WTC11 (cell line): ENCODE data around the gene PDHB. TPM values are rescaled to one million over a fixed set of nuclear protein-coding genes. Genes with fewer than 3 reads are reported as not detected.

Source experiments
- ATAC-seq: fragments of 200-7000 bp; cut with Tn5 transposase; 2 replicates; pipeline ENCODE4 v1.10.0; 2021; ENCODE audit warnings: mild to moderate bottlenecking, moderate library complexity
- CTCF ChIA-PET: fragments of 300-600 bp; sonication (Branson Sonifier 250); formaldehyde crosslinking; loops from one replicate; lab custom pipeline; 2021; ENCODE audit warnings: antibody characterized with exemption; lab: Charles Lee
- POLR2A ChIA-PET: fragments of 350-600 bp; sonication (Branson Sonifier 250); formaldehyde crosslinking; loops from one replicate; lab custom pipeline; 2021; ENCODE audit warnings: antibody characterized with exemption; lab: Charles Lee
- DNase-seq: peaks from one replicate; pipeline ENCODE4 v3.0.0; 2021; ENCODE audit warnings: low spot score
- H3K27ac Mint-ChIP-seq: 2 replicates; pipeline ENCODE4 v1.8.0; 2021; ENCODE audit warnings: mixed read lengths
- H3K27me3 Mint-ChIP-seq: 2 replicates; pipeline ENCODE4 v1.8.0; 2021; ENCODE audit warnings: low read depth, mild to moderate bottlenecking, moderate library complexity, mixed read lengths
- H3K36me3 Mint-ChIP-seq: 2 replicates; pipeline ENCODE4 v1.8.0; 2021; ENCODE audit warnings: mixed read lengths
- H3K4me1 Mint-ChIP-seq: 2 replicates; pipeline ENCODE4 v1.8.0; 2022; ENCODE audit warnings: mixed read lengths
- H3K4me3 Mint-ChIP-seq: 2 replicates; pipeline ENCODE4 v1.8.0; 2021; ENCODE audit warnings: mild to moderate bottlenecking, moderate library complexity, mixed read lengths
- H3K9me3 Mint-ChIP-seq: 2 replicates; pipeline ENCODE4 v1.8.0; 2021; ENCODE audit warnings: mixed read lengths
- ATF3 ChIP-seq: sonication (generic); formaldehyde crosslinking; conservative IDR thresholded peaks from 2 replicates; pipeline ENCODE4 v1.8.1; 2022; ENCODE audit warnings: mild to moderate bottlenecking, missing genetic modification reagents
- CDX4 ChIP-seq: fragments of 250-450 bp; sonication (Bioruptor Pico); IDR thresholded peaks from 2 replicates; pipeline ENCODE4 v1.9.0; 2021; ENCODE audit warnings: moderate library complexity, mild to moderate bottlenecking, inconsistent platforms, borderline replicate concordance
- FOXK1 ChIP-seq: sonication (generic); formaldehyde crosslinking; IDR thresholded peaks from 2 replicates; pipeline ENCODE4 v1.8.0; 2022; ENCODE audit warnings: mild to moderate bottlenecking, moderate library complexity, missing genetic modification reagents
- FOXP1 ChIP-seq: sonication (generic); formaldehyde crosslinking; IDR thresholded peaks from 2 replicates; pipeline ENCODE4 v1.8.0; 2022; ENCODE audit warnings: missing genetic modification reagents, mild to moderate bottlenecking, moderate library complexity, borderline replicate concordance
- GTF2I ChIP-seq: fragments of 250-450 bp; sonication (Bioruptor Pico); conservative IDR thresholded peaks from 2 replicates; pipeline ENCODE4 v1.4.0; 2021; ENCODE audit warnings: mild to moderate bottlenecking
- JAZF1 ChIP-seq: fragments of 250-450 bp; sonication (Bioruptor Pico); IDR thresholded peaks from 2 replicates; pipeline ENCODE4 v1.9.0; 2021; ENCODE audit warnings: moderate library complexity, mild to moderate bottlenecking, inconsistent platforms
- PRRX2 ChIP-seq: fragments of 250-450 bp; sonication (Bioruptor Pico); IDR thresholded peaks from 2 replicates; pipeline ENCODE4 v1.8.0; 2021; ENCODE audit warnings: mild to moderate bottlenecking
- SP1 ChIP-seq: sonication (generic); formaldehyde crosslinking; conservative IDR thresholded peaks from 2 replicates; pipeline ENCODE4 v1.8.1; 2022; ENCODE audit warnings: missing genetic modification reagents
- STAT6 ChIP-seq: sonication (generic); formaldehyde crosslinking; conservative IDR thresholded peaks from 2 replicates; pipeline ENCODE4 v1.8.1; 2023; ENCODE audit warnings: mild to moderate bottlenecking, low read depth, missing genetic modification reagents, moderate library complexity
- USF2 ChIP-seq: sonication (generic); formaldehyde crosslinking; IDR thresholded peaks from 2 replicates; pipeline ENCODE4 v1.8.1; 2023; ENCODE audit warnings: mild to moderate bottlenecking, missing genetic modification reagents, moderate library complexity
- ZBTB21 ChIP-seq: sonication (generic); formaldehyde crosslinking; IDR thresholded peaks from 2 replicates; pipeline ENCODE4 v1.8.1; 2023; ENCODE audit warnings: mild to moderate bottlenecking, missing genetic modification reagents, borderline replicate concordance
- ZMAT4 ChIP-seq: fragments of 250-450 bp; sonication (Bioruptor Pico); IDR thresholded peaks from 2 replicates; pipeline ENCODE4 v1.9.0; 2021; ENCODE audit warnings: mild to moderate bottlenecking
- ZNF317 ChIP-seq: sonication (generic); formaldehyde crosslinking; IDR thresholded peaks from 2 replicates; pipeline ENCODE4 v1.8.1; 2023; ENCODE audit warnings: low read depth, mild to moderate bottlenecking, moderate library complexity, missing genetic modification reagents, borderline replicate concordance
- ZNF416 ChIP-seq: fragments of 250-450 bp; sonication (Bioruptor Pico); IDR thresholded peaks from 2 replicates; pipeline ENCODE4 v1.9.0; 2021; ENCODE audit warnings: mild to moderate bottlenecking, inconsistent platforms
- ZNF423 ChIP-seq: fragments of 250-450 bp; sonication (Bioruptor Pico); IDR thresholded peaks from 2 replicates; pipeline ENCODE4 v2.1.2; 2022; ENCODE audit warnings: mild to moderate bottlenecking, moderate library complexity
- ZNF532 ChIP-seq: fragments of 250-450 bp; sonication (Bioruptor Pico); IDR thresholded peaks from 2 replicates; pipeline ENCODE4 v1.9.0; 2021; ENCODE audit warnings: mild to moderate bottlenecking, borderline replicate concordance
- total RNA-seq: library from RNA; stranded (reverse); gene quantifications from 3 replicates; pipeline ENCODE4 v1.2.3, GENCODE V29; 2021
- TF ChIP-seq, protein P1 (sequence below): sonication (generic); formaldehyde crosslinking; IDR thresholded peaks from 2 replicates; pipeline ENCODE4 v1.8.0; 2022; ENCODE audit warnings: mild to moderate bottlenecking, missing genetic modification reagents
- TF ChIP-seq, protein P2 (sequence below): sonication (generic); formaldehyde crosslinking; IDR thresholded peaks from 2 replicates; pipeline ENCODE4 v1.8.0; 2022; ENCODE audit warnings: mild to moderate bottlenecking, missing genetic modification reagents

PDHB gene
- total RNA-seq, 1 experiment from 2014 or later = 131 TPM

- no peak for TF ChIP-seq STAT6
- TF ChIP-seq USF2 (CRISPR knock-in tag) = peak; percentile 63
- TF ChIP-seq ZMAT4 = no peak
- TF ChIP-seq SP1 (CRISPR knock-in tag) = peak; percentile 75
- TF ChIP-seq ZBTB21 (CRISPR knock-in tag) = peak; percentile 89
- TF ChIP-seq ZNF532 (CRISPR knock-in tag) = no peak
- no peak for TF ChIP-seq JAZF1 (CRISPR knock-in tag)
- TF ChIP-seq ZNF416 = no peak
- TF ChIP-seq, protein P1, sequence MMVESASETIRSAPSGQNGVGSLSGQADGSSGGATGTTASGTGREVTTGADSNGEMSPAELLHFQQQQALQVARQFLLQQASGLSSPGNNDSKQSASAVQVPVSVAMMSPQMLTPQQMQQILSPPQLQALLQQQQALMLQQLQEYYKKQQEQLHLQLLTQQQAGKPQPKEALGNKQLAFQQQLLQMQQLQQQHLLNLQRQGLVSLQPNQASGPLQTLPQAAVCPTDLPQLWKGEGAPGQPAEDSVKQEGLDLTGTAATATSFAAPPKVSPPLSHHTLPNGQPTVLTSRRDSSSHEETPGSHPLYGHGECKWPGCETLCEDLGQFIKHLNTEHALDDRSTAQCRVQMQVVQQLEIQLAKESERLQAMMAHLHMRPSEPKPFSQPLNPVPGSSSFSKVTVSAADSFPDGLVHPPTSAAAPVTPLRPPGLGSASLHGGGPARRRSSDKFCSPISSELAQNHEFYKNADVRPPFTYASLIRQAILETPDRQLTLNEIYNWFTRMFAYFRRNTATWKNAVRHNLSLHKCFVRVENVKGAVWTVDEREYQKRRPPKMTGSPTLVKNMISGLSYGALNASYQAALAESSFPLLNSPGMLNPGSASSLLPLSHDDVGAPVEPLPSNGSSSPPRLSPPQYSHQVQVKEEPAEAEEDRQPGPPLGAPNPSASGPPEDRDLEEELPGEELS (CRISPR knock-in tag) = peak; percentile 71; the same call in 1 of the 2 replicates
- TF ChIP-seq ZNF423 (CRISPR knock-in tag) = no peak
- TF ChIP-seq FOXP1 (CRISPR knock-in tag) = peak; percentile 96
- TF ChIP-seq PRRX2 (CRISPR knock-in tag) = no peak
- TF ChIP-seq, all 79 proteins: peak for 30
Observed at GRCh38 chr3:58433400-58434167, at the start of gene PDHB (continued).

GRCh38 chr3:58482917-58483636, 49.4 kb upstream of the PDHB start:
- ATAC-seq (no peak), DNase-seq (no peak)
- ChIA-PET POLR2A (no interaction called here), CTCF (interaction anchor here (1.0 to 1.3 kb wide), 2 partner anchors 9 to 176 kb away, joined by 3 to 5 read pairs; partner anchors contain the start of genes HTD2 and KCTD6)
- H3K4me3 Mint-ChIP-seq = no peak overlapping the region
- peaks cover 13% of the 10 kb centered on the region for H3K27me3 Mint-ChIP-seq
- TF ChIP-seq ZNF416 = no peak
- no peak for TF ChIP-seq CDX4 (CRISPR knock-in tag)
- TF ChIP-seq ZNF317 (CRISPR knock-in tag) = no peak
- no peak for TF ChIP-seq JAZF1 (CRISPR knock-in tag)
- TF ChIP-seq, protein P2, sequence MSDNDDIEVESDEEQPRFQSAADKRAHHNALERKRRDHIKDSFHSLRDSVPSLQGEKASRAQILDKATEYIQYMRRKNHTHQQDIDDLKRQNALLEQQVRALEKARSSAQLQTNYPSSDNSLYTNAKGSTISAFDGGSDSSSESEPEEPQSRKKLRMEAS = no peak
- no peak for TF ChIP-seq USF2 (CRISPR knock-in tag)
- no peak for TF ChIP-seq GTF2I
- TF ChIP-seq ATF3 (CRISPR knock-in tag) = no peak
- TF ChIP-seq, protein P1 (CRISPR knock-in tag) = no peak
- no peak for TF ChIP-seq FOXK1
- no peak overlapping the region for H3K27ac Mint-ChIP-seq
- no peaks in the 10 kb centered on the region for H3K36me3 Mint-ChIP-seq
- H3K9me3 Mint-ChIP-seq = peaks cover 3% of the 10 kb centered on the region
- H3K4me1 Mint-ChIP-seq = peaks cover 12% of the 10 kb centered on the region
